Activated CD4-positive, alpha-beta memory T cell treated with anti-CD3 and anti-CD28 coated beads for 36 hours (primary cell): ENCODE measurements around the gene FKBP11. TPM values are rescaled to one million over a fixed set of nuclear protein-coding genes. Genes with fewer than 3 reads are reported as not detected.
A peak's percentile ranks its signal among the peaks of the same experiment; 100 is the strongest.
"Not testable (repeated sequence)": the region's sequence is repeated elsewhere in the genome, so short reads cannot be mapped to it uniquely, and the experiment has no call there.

Experiments
- CTCF ChIA-PET: fragments of 350-600 bp; sonication (Branson Sonifier 250); formaldehyde crosslinking; loops from one replicate; lab custom pipeline; 2021; ENCODE audit warnings: antibody characterized with exemption, inconsistent platforms; lab: Charles Lee
- POLR2A ChIA-PET: fragments of 350-600 bp; sonication (Branson Sonifier 250); formaldehyde crosslinking; loops from one replicate; lab custom pipeline; 2021; ENCODE audit warnings: antibody characterized with exemption; lab: Charles Lee
- DNase-seq: peaks from one replicate; pipeline ENCODE4 v3.0.0-alpha.2; 2020
- H3K27ac Mint-ChIP-seq: one replicate; pipeline ENCODE4 v1.8.0; 2021; ENCODE audit warnings: mixed read lengths
- H3K27me3 Mint-ChIP-seq: one replicate; pipeline ENCODE4 v1.8.0; 2021; ENCODE audit warnings: mixed read lengths
- H3K36me3 Mint-ChIP-seq: one replicate; pipeline ENCODE4 v1.8.0; 2021; ENCODE audit warnings: mixed read lengths
- H3K4me1 Mint-ChIP-seq: one replicate; pipeline ENCODE4 v1.8.0; 2021; ENCODE audit warnings: low read depth, mixed read lengths
- H3K4me3 Mint-ChIP-seq: one replicate; pipeline ENCODE4 v1.8.0; 2021; ENCODE audit warnings: mild to moderate bottlenecking, mixed read lengths
- H3K9me3 Mint-ChIP-seq: one replicate; pipeline ENCODE4 v1.8.0; 2021; ENCODE audit warnings: mixed read lengths
- intact Hi-C: fragments of 100-400 bp; cut with micrococcal nuclease; formaldehyde crosslinking; loops from one replicate; pipeline ENCODE4 v1.15.1; 2023
- total RNA-seq, 2 experiments: library from RNA; stranded (reverse); gene quantifications; one replicate each; pipeline ENCODE4 v1.2.3, GENCODE V29; 2021

Gene FKBP11
- total RNA-seq, 2 experiments from 2014 or later = 82.0 to 89.0 TPM

- DNase-seq = peak; percentile 33
- intact Hi-C loops = loop anchor here (1.0 kb wide), 1 partner anchor 9 kb away; no protein-coding TSS in a partner anchor
- Mint-ChIP-seq H3K4me3 (no peak overlapping the region), H3K27me3 (no peaks in the 10 kb centered on the region), H3K9me3 (no peaks in the 10 kb centered on the region), H3K4me1 (peaks cover 25% of the 10 kb centered on the region), H3K27ac (peak overlapping the region; percentile 79), H3K36me3 (peaks cover 29% of the 10 kb centered on the region)
- ChIA-PET CTCF (interaction anchor here (0.9 to 7.9 kb wide), 16 partner anchors 8 to 363 kb away, joined by 3 to 118 read pairs (median 9); partner anchors contain the start of genes DDX23, FKBP11, RND1 and WNT1), POLR2A (interaction anchor here (0.7 to 1.6 kb wide), 3 partner anchors 8 to 43 kb away, joined by 3 to 8 read pairs (median 5); partner anchors contain the start of gene FKBP11)
Observed at GRCh38 chr12:48933664-48934311, 8.5 kb upstream of the FKBP11 start.

- H3K4me1 Mint-ChIP-seq = peaks cover 25% of the 10 kb centered on the region
- peaks cover 26% of the 10 kb centered on the region for H3K36me3 Mint-ChIP-seq
- intact Hi-C loops = no loop called here
- DNase-seq = peak; percentile 26
- CTCF ChIA-PET = interaction anchor here (0.5 to 7.0 kb wide), 11 partner anchors 9 to 81 kb away, joined by 3 to 44 read pairs (median 8); partner anchors contain the start of genes DDX23 and WNT1
- H3K27ac Mint-ChIP-seq = peak overlapping the region; percentile 76
- H3K27me3 Mint-ChIP-seq = no peaks in the 10 kb centered on the region
- POLR2A ChIA-PET = interaction anchor here (1.1 to 1.6 kb wide), 2 partner anchors 9 to 80 kb away, joined by 3 to 8 read pairs; partner anchors contain the start of gene FKBP11
- no peaks in the 10 kb centered on the region for H3K9me3 Mint-ChIP-seq
- H3K4me3 Mint-ChIP-seq = no peak overlapping the region
Observed at GRCh38 chr12:48932878-48933277, 7.6 kb upstream of the FKBP11 start.

DNA sequence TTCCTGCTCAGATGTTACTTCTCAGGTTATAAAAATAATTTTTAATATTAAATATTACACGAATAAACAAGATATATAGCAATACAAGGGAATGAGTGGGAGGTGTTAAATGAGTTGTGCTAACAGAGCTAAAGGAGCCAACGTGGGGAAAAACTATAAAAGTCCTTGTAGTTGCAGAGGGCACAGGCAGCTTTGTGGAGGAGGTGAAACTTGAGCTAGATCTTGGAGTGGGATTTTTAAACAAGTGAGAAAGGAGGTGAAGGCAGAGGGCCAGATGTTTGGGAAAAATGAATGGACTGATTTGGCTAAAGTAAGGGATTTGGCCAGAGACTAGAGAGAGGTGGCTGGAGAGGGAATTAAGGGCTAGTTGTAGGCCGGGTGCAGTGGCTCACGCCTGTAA is 5.2 kb upstream of the FKBP11 start:
- H3K27me3 Mint-ChIP-seq = no peaks in the 10 kb centered on the region
- DNase-seq = no peak
- H3K4me3 Mint-ChIP-seq = no peak overlapping the region
- intact Hi-C loops = no loop called here
- POLR2A ChIA-PET = no interaction called here
- no peak overlapping the region for H3K27ac Mint-ChIP-seq
- no peaks in the 10 kb centered on the region for H3K9me3 Mint-ChIP-seq
- CTCF ChIA-PET = interaction anchor here (0.9 to 2.3 kb wide), 8 partner anchors 10 to 103 kb away, joined by 3 to 12 read pairs (median 4); partner anchors contain the start of genes DDX23 and WNT1
- peaks cover 24% of the 10 kb centered on the region for H3K36me3 Mint-ChIP-seq
- H3K4me1 Mint-ChIP-seq = peaks cover 39% of the 10 kb centered on the region

DNA sequence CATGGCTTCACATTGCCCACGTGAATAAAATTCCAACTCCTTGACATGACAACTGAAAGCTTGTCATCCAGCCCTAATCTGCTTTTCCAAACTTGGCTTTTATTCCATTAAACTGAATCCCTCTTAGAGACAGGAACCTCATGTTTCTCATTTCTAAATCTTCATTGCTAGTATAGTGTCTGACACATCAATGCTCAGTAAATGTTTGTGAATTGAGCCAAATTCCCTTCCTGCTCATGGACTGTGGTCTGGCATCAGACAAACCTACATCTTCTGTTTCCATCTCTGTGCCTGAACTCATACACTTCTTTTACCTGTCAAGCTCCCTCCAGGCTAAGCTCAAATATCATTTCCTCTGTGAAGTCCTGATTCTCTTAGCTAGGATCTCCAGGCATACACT is 4.3 kb upstream of the FKBP11 start:
- peaks cover 37% of the 10 kb centered on the region for H3K4me1 Mint-ChIP-seq
- CTCF ChIA-PET = interaction anchor here (1.0 to 2.3 kb wide), 7 partner anchors 26 to 311 kb away, joined by 3 to 12 read pairs (median 5); partner anchors contain the start of genes DDX23 and WNT1
- no peak for DNase-seq
- H3K27ac Mint-ChIP-seq = no peak overlapping the region
- no peaks in the 10 kb centered on the region for H3K9me3 Mint-ChIP-seq
- H3K36me3 Mint-ChIP-seq = peaks cover 22% of the 10 kb centered on the region
- POLR2A ChIA-PET = no interaction called here
- intact Hi-C loops = no loop called here
- H3K27me3 Mint-ChIP-seq = no peaks in the 10 kb centered on the region
- no peak overlapping the region for H3K4me3 Mint-ChIP-seq

DNA sequence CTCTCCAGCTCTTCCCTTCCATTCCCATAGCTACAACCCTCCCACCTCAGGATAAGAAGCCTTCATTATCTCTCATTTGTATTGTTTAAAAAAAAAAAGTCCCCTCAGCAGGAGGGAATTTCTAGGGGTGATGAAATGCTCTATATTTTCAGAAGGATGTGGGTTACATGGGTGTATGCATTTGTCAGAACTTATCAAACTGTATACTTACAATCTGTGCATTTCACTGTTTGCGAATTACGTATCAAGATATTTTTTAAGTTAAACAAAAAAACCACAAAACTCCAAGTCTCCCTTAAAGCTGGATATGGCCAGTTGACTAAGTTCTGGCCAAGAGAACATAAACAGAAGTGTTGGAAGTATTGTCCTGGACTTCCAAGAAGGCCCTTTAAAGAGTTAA is 2.0 kb upstream of the FKBP11 start:
- ChIA-PET POLR2A (no interaction called here), CTCF (interaction anchor here (0.7 to 7.1 kb wide), 5 partner anchors 25 to 93 kb away, joined by 3 to 58 read pairs (median 3); a partner anchor contains a TSS)
- intact Hi-C loops = no loop called here
- H3K27me3 Mint-ChIP-seq = no peaks in the 10 kb centered on the region
- H3K9me3 Mint-ChIP-seq = no peaks in the 10 kb centered on the region
- DNase-seq = no peak
- H3K4me1 Mint-ChIP-seq = peaks cover 38% of the 10 kb centered on the region
- H3K4me3 Mint-ChIP-seq = no peak overlapping the region
- peak overlapping the region; percentile 74 for H3K27ac Mint-ChIP-seq
- H3K36me3 Mint-ChIP-seq = peaks cover 30% of the 10 kb centered on the region

DNA sequence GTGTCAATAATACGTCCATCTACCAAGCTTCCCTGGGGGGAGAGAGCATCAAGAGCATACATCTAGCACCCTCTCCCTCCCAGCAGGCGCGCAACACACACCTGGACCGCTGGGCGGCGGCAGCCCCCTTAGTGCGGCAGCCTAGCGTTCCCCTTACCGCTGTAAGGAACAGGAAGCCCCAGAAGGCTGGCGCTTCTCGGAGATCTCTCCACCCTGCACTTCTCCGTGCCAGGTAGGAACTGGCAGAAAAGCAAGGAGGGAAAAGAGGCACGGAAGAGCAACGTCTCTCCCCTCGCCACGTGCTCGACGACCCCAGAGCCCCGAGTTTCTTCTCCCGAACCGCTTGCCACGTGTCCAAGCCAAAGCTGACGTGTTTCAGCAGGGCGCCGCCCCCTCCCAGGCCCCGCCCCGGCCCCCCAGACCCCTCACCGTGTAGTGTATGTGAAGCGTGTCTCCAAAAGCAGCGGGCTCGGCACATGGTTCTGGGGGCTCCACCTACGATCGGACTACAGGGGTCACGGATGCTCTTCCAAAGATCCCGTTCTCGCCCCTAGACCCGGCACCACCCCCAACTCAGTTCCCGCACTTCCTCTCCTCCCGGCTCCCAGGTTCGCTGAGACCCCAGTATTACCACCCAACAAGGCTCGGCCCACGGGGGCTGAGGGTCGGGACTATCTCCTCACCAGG is 532 bp downstream of the FKBP11 start:
- Mint-ChIP-seq H3K27me3 (no peaks in the 10 kb centered on the region), H3K4me1 (peaks cover 47% of the 10 kb centered on the region), H3K9me3 (no peaks in the 10 kb centered on the region), H3K4me3 (peak overlapping the region; percentile 88), H3K36me3 (peaks cover 32% of the 10 kb centered on the region), H3K27ac (peak overlapping the region; percentile 94)
- intact Hi-C loops = loop anchor here (1.0 to 2.0 kb wide), 4 partner anchors 10 to 72 kb away; partner anchors contain the start of gene DDX23
- DNase-seq = peak; percentile 82
- ChIA-PET POLR2A (interaction anchor here (0.5 to 3.0 kb wide), 9 partner anchors 8 to 772 kb away, joined by 3 to 10 read pairs (median 5); partner anchors contain the start of genes ARF3, DDN, RHEBL1 and RND1), CTCF (interaction anchor here (0.7 to 7.1 kb wide), 22 partner anchors 9 to 119 kb away, joined by 3 to 58 read pairs (median 5); partner anchors contain the start of genes ARF3 and DDX23)

- H3K27me3 Mint-ChIP-seq = no peaks in the 10 kb centered on the region
- no peaks in the 10 kb centered on the region for H3K9me3 Mint-ChIP-seq
- H3K4me3 Mint-ChIP-seq = no peak overlapping the region
- H3K4me1 Mint-ChIP-seq = peaks cover 54% of the 10 kb centered on the region
- intact Hi-C loops = no loop called here
- H3K27ac Mint-ChIP-seq = peak overlapping the region; percentile 94
- POLR2A ChIA-PET = interaction anchor here (3.0 kb wide), 1 partner anchor 10 kb away, joined by 8 read pairs; no protein-coding TSS in a partner anchor
- H3K36me3 Mint-ChIP-seq = peaks cover 29% of the 10 kb centered on the region
- CTCF ChIA-PET = interaction anchor here (0.6 to 7.1 kb wide), 11 partner anchors 9 to 120 kb away, joined by 3 to 58 read pairs (median 9); partner anchors contain the start of gene DDX23
- no peak for DNase-seq
Observed at GRCh38 chr12:48923117-48923516, 2.2 kb downstream of the FKBP11 start.

- Mint-ChIP-seq H3K4me3 (peak overlapping the region; percentile 23), H3K4me1 (peaks cover 39% of the 10 kb centered on the region), H3K27me3 (no peaks in the 10 kb centered on the region), H3K27ac (peak overlapping the region; percentile 74), H3K9me3 (no peaks in the 10 kb centered on the region), H3K36me3 (peaks cover 20% of the 10 kb centered on the region)
- CTCF ChIA-PET = interaction anchor here (0.7 to 2.1 kb wide), 8 partner anchors 14 to 70 kb away, joined by 3 to 8 read pairs (median 4); a partner anchor contains a TSS
- peak; percentile 53 for DNase-seq
- POLR2A ChIA-PET = no interaction called here
- intact Hi-C loops = no loop called here
Observed at GRCh38 chr12:48917857-48918537, 7.3 kb downstream of the FKBP11 start.

DNA sequence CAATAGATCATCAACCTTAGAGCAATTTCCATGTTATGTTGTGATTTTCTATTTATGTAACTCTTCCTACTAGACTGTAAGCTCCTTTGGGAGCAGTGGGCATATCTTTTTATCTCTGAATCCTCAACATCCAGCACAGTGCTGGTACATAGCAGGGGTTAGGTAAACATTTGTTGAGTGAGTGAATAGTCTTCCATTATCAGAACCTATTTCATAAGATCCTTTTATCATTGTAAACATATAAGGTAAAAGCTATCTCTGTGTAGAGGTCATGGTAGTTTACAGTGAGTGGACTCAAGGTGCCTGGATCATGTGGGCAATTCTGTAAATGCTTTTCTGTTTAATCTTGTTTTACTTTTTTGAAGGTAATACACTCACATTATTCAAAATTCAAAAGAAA is 15.1 kb downstream of the FKBP11 start:
- CTCF ChIA-PET = interaction anchor here (0.5 to 2.6 kb wide), 3 partner anchors 14 to 634 kb away, joined by 3 to 8 read pairs (median 3); no protein-coding TSS in a partner anchor
- intact Hi-C loops = no loop called here
- H3K27ac Mint-ChIP-seq = no peak overlapping the region

DNA sequence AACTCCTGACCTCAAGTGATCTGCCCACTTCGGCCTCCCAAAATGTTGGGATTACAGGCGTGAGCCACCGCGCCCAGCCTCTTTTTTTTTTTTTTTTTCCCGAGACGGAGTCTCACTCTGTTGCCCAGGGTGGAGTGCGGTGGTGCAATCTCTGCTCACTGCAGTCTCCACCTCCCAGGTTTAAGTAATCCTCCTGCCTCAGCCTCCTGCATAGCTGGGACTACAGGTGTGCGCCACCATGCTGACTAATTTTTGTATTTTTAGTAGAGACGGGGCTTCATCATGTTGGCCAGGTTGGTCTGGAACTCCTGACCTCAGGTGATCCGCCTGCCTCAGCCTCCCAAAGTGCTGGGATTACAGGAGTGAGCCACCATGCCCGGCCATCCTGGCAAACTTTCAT is 15.6 kb downstream of the FKBP11 start:
- H3K4me1 Mint-ChIP-seq, H3K4me3 Mint-ChIP-seq, H3K27ac Mint-ChIP-seq, intact Hi-C loops, DNase-seq, H3K9me3 Mint-ChIP-seq, H3K36me3 Mint-ChIP-seq, POLR2A ChIA-PET, H3K27me3 Mint-ChIP-seq: not testable (repeated sequence)
- CTCF ChIA-PET = interaction anchor here (0.6 to 2.6 kb wide), 2 partner anchors 15 to 19 kb away, joined by 3 to 8 read pairs; no protein-coding TSS in a partner anchor

More for the DNA sequence above, 15.1 kb downstream of the FKBP11 start:
- POLR2A ChIA-PET = interaction anchor here (0.9 kb wide), 1 partner anchor 45 kb away, joined by 3 read pairs; the partner anchor contains the start of gene RND1
- Mint-ChIP-seq H3K27me3 (no peaks in the 10 kb centered on the region), H3K9me3 (no peaks in the 10 kb centered on the region), H3K4me3 (no peak overlapping the region), H3K36me3 (no peaks in the 10 kb centered on the region), H3K4me1 (no peaks in the 10 kb centered on the region)
- no peak for DNase-seq

GRCh38 chr12:48907245-48907644 is 18.0 kb downstream of the FKBP11 start:
- Mint-ChIP-seq H3K27ac (no peak overlapping the region), H3K9me3 (no peaks in the 10 kb centered on the region), H3K27me3 (no peaks in the 10 kb centered on the region), H3K4me1 (peaks cover 2% of the 10 kb centered on the region), H3K4me3 (no peak overlapping the region), H3K36me3 (no peaks in the 10 kb centered on the region)
- intact Hi-C loops = no loop called here
- DNase-seq = no peak
- ChIA-PET POLR2A (no interaction called here), CTCF (interaction anchor here (1.6 kb wide), 1 partner anchor 90 kb away, joined by 3 read pairs; no protein-coding TSS in a partner anchor)
